Mammary epithelial cell (primary cell): Measurements from ENCODE around the gene HS3ST3A1.

Experiments used
- CTCF ChIP-seq, 2 donors: IDR thresholded peaks in 1 of 2; conservative IDR thresholded peaks in 1 of 2; 2 replicates each; pipeline ENCODE4 v1.5.1; 2011 to 2012; ENCODE audit warnings: inconsistent platforms in 2 of 2, low read length in 2 of 2, mild to moderate bottlenecking in 2 of 2, control low read depth in 1 of 2, low read depth in 1 of 2; ENCODE audit not compliant: insufficient read depth in 1 of 2; ENCODE audit errors: extremely low read depth in 1 of 2
- EZH2 ChIP-seq: IDR thresholded peaks from 2 replicates; pipeline ENCODE4 v1.6.1; 2012; ENCODE audit warnings: low read length, inconsistent platforms, borderline replicate concordance

- TF ChIP-seq CTCF (conservative IDR thresholded peaks at IDR 0.05 in 1 of 2, IDR thresholded peaks at IDR 0.05 in 1 of 2; ENCODE audit: extremely low read depth in 1 of 2, insufficient read depth in 1 of 2, low read depth in 1 of 2, low read length in 2 of 2) (no peak), EZH2 (no peak)
Measured at GRCh38 chr17:13635951-13636350, 34.2 kb upstream of the HS3ST3A1 start.
